OCI-LY1 (cell line): ENCODE results near the gene GPR32.

Experiments used
- H2AFZ ChIP-seq: fragments of 200-600 bp; sonication (generic), shearing (Covaris generic); 2 replicates; pipeline ENCODE4 v1.6.0; 2014; ENCODE audit warnings: antibody characterized with exemption, mild to moderate bottlenecking, low read length
- H3F3A ChIP-seq: fragments of 200-600 bp; sonication (generic), shearing (Covaris generic); 2 replicates; pipeline ENCODE4 v1.6.0; 2014; ENCODE audit warnings: mild to moderate bottlenecking, antibody characterized with exemption, low read length, moderate library complexity; ENCODE audit not compliant: insufficient read depth
- H3K27ac ChIP-seq: fragments of 200-600 bp; sonication (generic); 2 replicates; pipeline ENCODE4 v1.5.1; 2014; ENCODE audit warnings: low read length, mixed run types, mild to moderate bottlenecking, low read depth; ENCODE audit not compliant: poor library complexity, severe bottlenecking
- H3K27me3 ChIP-seq: fragments of 200-600 bp; sonication (generic); 2 replicates; pipeline ENCODE4 v1.6.0; 2014; ENCODE audit warnings: antibody characterized with exemption, mild to moderate bottlenecking, low read length, moderate library complexity; ENCODE audit not compliant: insufficient read depth
- H3K36me3 ChIP-seq: fragments of 200-600 bp; sonication (generic); 2 replicates; pipeline ENCODE4 v1.6.1; 2014; ENCODE audit warnings: mild to moderate bottlenecking, antibody characterized with exemption, low read length, moderate library complexity, mixed read lengths; ENCODE audit not compliant: insufficient read depth
- H3K4me1 ChIP-seq: fragments of 200-600 bp; sonication (generic); 2 replicates; pipeline ENCODE4 v1.5.1; 2014; ENCODE audit warnings: mild to moderate bottlenecking, low read length, moderate library complexity; ENCODE audit not compliant: insufficient read depth, severe bottlenecking
- H3K4me2 ChIP-seq: fragments of 200-600 bp; sonication (generic), shearing (Covaris generic); 2 replicates; pipeline ENCODE4 v1.6.1; 2014; ENCODE audit warnings: low read length
- H3K4me3 ChIP-seq: fragments of 200-600 bp; sonication (generic); 2 replicates; pipeline ENCODE4 v1.5.1; 2014; ENCODE audit warnings: low read length, low read depth, mild to moderate bottlenecking, mixed read lengths; ENCODE audit not compliant: poor library complexity, severe bottlenecking
- H3K79me2 ChIP-seq: fragments of 200-600 bp; shearing (Covaris generic); 2 replicates; pipeline ENCODE4 v1.6.1; 2016; ENCODE audit warnings: mixed run types, low read length, mixed read lengths; ENCODE audit not compliant: insufficient read depth
- H3K9ac ChIP-seq: fragments of 200-600 bp; sonication (generic), shearing (Covaris generic); 2 replicates; pipeline ENCODE4 v1.6.1; 2014; ENCODE audit warnings: mild to moderate bottlenecking, low read length, mixed read lengths
- H3K9me2 ChIP-seq: fragments of 200-600 bp; sonication (generic), shearing (Covaris generic); 2 replicates; pipeline ENCODE4 v1.6.1; 2014; ENCODE audit warnings: low read depth, mild to moderate bottlenecking, low read length, mixed read lengths
- H3K9me3 ChIP-seq: fragments of 200-600 bp; shearing (Covaris generic); 2 replicates; pipeline ENCODE4 v1.6.1; 2014; ENCODE audit warnings: low read length, mixed read lengths
- H4K20me1 ChIP-seq: fragments of 200-600 bp; sonication (generic), shearing (Covaris generic); 2 replicates; pipeline ENCODE4 v1.6.0; 2016; ENCODE audit warnings: mild to moderate bottlenecking, low read length; ENCODE audit not compliant: insufficient read depth
- EZH2 ChIP-seq: fragments of 200-600 bp; sonication (generic), shearing (Covaris generic); IDR thresholded peaks from 2 replicates; pipeline ENCODE4 v1.8.0; 2017; ENCODE audit warnings: borderline replicate concordance, mixed run types, mild to moderate bottlenecking, antibody characterized with exemption, low read length, moderate library complexity, mixed read lengths
- TF ChIP-seq, protein P1 (sequence below): fragments of 200-600 bp; sonication (generic), shearing (Covaris generic); IDR thresholded peaks from 2 replicates; pipeline ENCODE4 v1.5.1; 2017; ENCODE audit warnings: mild to moderate bottlenecking, antibody characterized with exemption, low read length, moderate library complexity, mixed read lengths

GPR32 gene

DNA sequence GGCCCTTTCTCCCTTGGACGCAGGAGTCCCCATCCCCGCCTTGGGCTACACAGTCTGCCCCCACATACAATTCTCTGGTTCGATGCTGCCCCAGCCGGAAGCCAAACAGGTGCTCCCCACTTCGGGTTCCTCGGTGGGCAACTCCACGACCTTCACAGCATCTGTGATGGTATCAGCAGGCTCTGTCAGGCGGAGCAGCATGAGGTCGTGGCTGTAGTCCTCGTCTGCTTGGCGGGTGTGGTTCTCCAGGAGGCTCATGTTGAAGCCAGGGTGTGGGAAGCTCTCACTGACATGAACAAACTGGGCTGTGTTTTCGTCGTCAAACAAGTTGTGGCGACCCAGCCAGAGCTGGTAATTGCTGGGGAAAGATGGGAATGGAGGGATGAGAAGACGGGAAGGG is 49.8 kb downstream of the GPR32 start:
- H3K9me3 ChIP-seq = no peaks in the 10 kb centered on the region
- no peak overlapping the region for H3K27ac ChIP-seq
- no peak overlapping the region for H2AFZ ChIP-seq
- H3F3A ChIP-seq = no peaks in the 10 kb centered on the region
- peaks cover 12% of the 10 kb centered on the region for H3K4me1 ChIP-seq
- no peaks in the 10 kb centered on the region for H4K20me1 ChIP-seq
- no peaks in the 10 kb centered on the region for H3K79me2 ChIP-seq
- no peaks in the 10 kb centered on the region for H3K9me2 ChIP-seq
- H3K36me3 ChIP-seq = no peaks in the 10 kb centered on the region
- H3K9ac ChIP-seq = no peak overlapping the region
- no peak overlapping the region for H3K4me3 ChIP-seq
- peaks cover 5% of the 10 kb centered on the region; the same call in 1 of the 2 replicates for H3K27me3 ChIP-seq
- TF ChIP-seq, protein P1, sequence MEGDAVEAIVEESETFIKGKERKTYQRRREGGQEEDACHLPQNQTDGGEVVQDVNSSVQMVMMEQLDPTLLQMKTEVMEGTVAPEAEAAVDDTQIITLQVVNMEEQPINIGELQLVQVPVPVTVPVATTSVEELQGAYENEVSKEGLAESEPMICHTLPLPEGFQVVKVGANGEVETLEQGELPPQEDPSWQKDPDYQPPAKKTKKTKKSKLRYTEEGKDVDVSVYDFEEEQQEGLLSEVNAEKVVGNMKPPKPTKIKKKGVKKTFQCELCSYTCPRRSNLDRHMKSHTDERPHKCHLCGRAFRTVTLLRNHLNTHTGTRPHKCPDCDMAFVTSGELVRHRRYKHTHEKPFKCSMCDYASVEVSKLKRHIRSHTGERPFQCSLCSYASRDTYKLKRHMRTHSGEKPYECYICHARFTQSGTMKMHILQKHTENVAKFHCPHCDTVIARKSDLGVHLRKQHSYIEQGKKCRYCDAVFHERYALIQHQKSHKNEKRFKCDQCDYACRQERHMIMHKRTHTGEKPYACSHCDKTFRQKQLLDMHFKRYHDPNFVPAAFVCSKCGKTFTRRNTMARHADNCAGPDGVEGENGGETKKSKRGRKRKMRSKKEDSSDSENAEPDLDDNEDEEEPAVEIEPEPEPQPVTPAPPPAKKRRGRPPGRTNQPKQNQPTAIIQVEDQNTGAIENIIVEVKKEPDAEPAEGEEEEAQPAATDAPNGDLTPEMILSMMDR = no peak
- TF ChIP-seq EZH2 = no peak
- no peak overlapping the region for H3K4me2 ChIP-seq

DNA sequence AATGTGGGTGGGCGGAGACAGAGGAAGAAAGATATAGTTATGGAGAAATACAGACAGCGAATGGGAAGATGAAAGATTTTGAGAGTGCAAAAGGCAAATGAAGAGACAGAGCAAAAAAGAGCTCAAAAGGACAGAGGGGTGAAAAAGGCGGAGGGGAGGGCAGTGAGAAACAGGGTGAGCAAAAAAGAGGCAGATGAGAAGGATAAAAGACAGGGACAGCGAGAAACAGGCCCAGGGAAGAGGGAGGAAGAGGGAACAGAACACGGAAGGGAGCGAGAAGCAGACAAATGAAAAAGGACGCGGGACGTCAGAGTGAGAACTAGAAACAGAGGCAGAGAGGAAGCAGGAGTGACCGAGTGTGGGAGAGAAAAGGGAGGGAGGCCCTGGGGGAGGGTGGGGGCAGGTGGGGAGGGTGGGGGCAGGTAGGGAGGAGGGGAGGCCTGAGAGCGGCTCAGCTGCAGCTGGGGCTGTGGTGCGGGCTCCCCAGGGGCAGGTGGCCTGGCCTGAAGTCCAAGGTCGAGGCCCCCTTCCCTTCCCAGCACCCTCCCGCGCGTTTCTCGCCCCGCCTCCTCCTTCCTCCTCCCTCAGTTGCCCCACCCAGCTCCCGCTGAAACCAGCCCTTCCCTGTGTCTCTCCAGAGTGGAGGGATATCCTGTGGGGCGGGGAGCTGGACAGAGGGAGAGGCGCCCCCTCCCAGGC is 50.4 kb downstream of the GPR32 start:
- H3K27ac ChIP-seq = no peak overlapping the region
- H3K9me3 ChIP-seq = no peaks in the 10 kb centered on the region
- H3K4me1 ChIP-seq = peaks cover 12% of the 10 kb centered on the region
- H3K36me3 ChIP-seq = no peaks in the 10 kb centered on the region
- H3K9ac ChIP-seq = no peak overlapping the region
- no peaks in the 10 kb centered on the region for H3K9me2 ChIP-seq
- no peak overlapping the region for H3K4me3 ChIP-seq
- H3K79me2 ChIP-seq = no peaks in the 10 kb centered on the region
- no peak overlapping the region for H3K4me2 ChIP-seq
- H4K20me1 ChIP-seq = no peaks in the 10 kb centered on the region
- no peaks in the 10 kb centered on the region for H3F3A ChIP-seq
- peaks cover 5% of the 10 kb centered on the region; the same call in 1 of the 2 replicates for H3K27me3 ChIP-seq
- TF ChIP-seq, protein P1 = no peak
- no peak for TF ChIP-seq EZH2
- H2AFZ ChIP-seq = no peak overlapping the region

DNA sequence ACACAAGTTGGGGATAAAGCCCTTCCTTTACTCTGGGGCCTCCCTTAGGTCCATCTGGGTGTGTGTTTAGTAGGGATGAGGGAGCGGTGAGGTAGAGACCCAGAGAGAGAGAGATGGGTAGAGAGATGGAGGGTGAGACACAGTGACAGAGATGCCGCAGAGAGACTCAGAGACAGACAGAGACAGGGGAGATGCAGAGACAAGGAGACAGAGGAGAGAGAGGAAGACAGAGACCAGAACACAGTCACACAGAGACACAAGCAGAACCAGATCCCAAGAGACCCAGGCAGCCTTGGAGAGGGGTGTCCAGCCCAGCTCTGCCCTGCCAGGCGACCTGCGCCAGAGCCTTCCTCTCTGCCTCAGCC is 51.0 kb downstream of the GPR32 start:
- no peaks in the 10 kb centered on the region for H3K79me2 ChIP-seq
- no peak overlapping the region for H3K4me2 ChIP-seq
- H3K27ac ChIP-seq = no peak overlapping the region
- no peak overlapping the region for H3K9ac ChIP-seq
- H3K36me3 ChIP-seq = no peaks in the 10 kb centered on the region
- peaks cover 12% of the 10 kb centered on the region for H3K4me1 ChIP-seq
- H2AFZ ChIP-seq = no peak overlapping the region
- no peaks in the 10 kb centered on the region for H4K20me1 ChIP-seq
- no peaks in the 10 kb centered on the region for H3F3A ChIP-seq
- TF ChIP-seq EZH2 = no peak
- TF ChIP-seq, protein P1 = no peak
- H3K4me3 ChIP-seq = no peak overlapping the region
- peaks cover 5% of the 10 kb centered on the region; the same call in 1 of the 2 replicates for H3K27me3 ChIP-seq
- H3K9me3 ChIP-seq = no peaks in the 10 kb centered on the region
- H3K9me2 ChIP-seq = no peaks in the 10 kb centered on the region
